Endothelial cell of umbilical vein (primary cell): Measurements from ENCODE around the gene ZNF77. TPM values are rescaled to one million over a fixed set of nuclear protein-coding genes. Genes with fewer than 3 reads are reported as not detected.

Experiments used
- BruUV-seq: library from RNA; stranded (reverse); fragments of 400-500 nt; replicated peaks from 2 replicates; lab custom pipeline; 2021; lab: Mats Ljungman, UMichigan
- CTCF ChIA-PET: fragments of 300-600, 350-600 bp; sonication (Branson Sonifier 250); formaldehyde crosslinking; loops from one replicate; lab custom pipeline; 2021; ENCODE audit warnings: antibody characterized with exemption, inconsistent platforms; lab: Charles Lee
- POLR2A ChIA-PET: fragments of 300-600, 350-600 bp; sonication (Branson Sonifier 250); formaldehyde crosslinking; loops from one replicate; lab custom pipeline; 2021; ENCODE audit warnings: antibody characterized with exemption, inconsistent platforms; lab: Charles Lee
- DNase-seq: peaks from one replicate; pipeline ENCODE4 v3.0.0-alpha.2; 2011; ENCODE audit warnings: low read depth, low spot score
- FAIRE-seq: peaks from 2 replicates; lab custom pipeline; 2011; peaks lifted over from hg19 to GRCh38; lab: Jason Lieb, UNC
- H2AFZ ChIP-seq: 2 replicates; pipeline ENCODE4 v1.6.0; 2012; ENCODE audit warnings: low read depth, low read length, control low read depth, inconsistent platforms
- H3K27ac ChIP-seq: 2 replicates; pipeline ENCODE4 v1.5.1; 2011; ENCODE audit warnings: low read depth, mild to moderate bottlenecking, control low read depth, low read length, moderate library complexity; ENCODE audit not compliant: insufficient read depth
- H3K27me3 ChIP-seq, 2 experiments: 2 replicates each; pipeline versions ENCODE4 v1.6.0 to v1.6.1; 2011; ENCODE audit warnings: low read length in 2 of 2, mixed read lengths in 1 of 2; ENCODE audit not compliant: control insufficient read depth in 2 of 2, insufficient read depth in 2 of 2
- H3K36me3 ChIP-seq, 2 experiments: 2 replicates in 1 of 2; 3 replicates in 1 of 2; pipeline ENCODE4 v1.5.1; 2011; ENCODE audit warnings: low read length in 2 of 2, mild to moderate bottlenecking in 1 of 2, moderate library complexity in 1 of 2; ENCODE audit not compliant: control insufficient read depth in 2 of 2, insufficient read depth in 2 of 2; ENCODE audit errors: extremely low read depth in 1 of 2
- H3K4me1 ChIP-seq: 3 replicates; pipeline ENCODE4 v1.5.1; 2011; ENCODE audit warnings: mild to moderate bottlenecking, low read length; ENCODE audit not compliant: control insufficient read depth, insufficient read depth; ENCODE audit errors: extremely low read depth
- H3K4me2 ChIP-seq: 2 replicates; pipeline ENCODE4 v1.6.1; 2011; ENCODE audit warnings: low read length, control low read depth, mixed read lengths; ENCODE audit not compliant: insufficient read depth
- H3K4me3 ChIP-seq, 3 experiments: fragments of 200-600 bp in 1 of 3; sonication (generic), shearing (Covaris generic) in 1 of 3; replicated peaks in 1 of 3; 2 replicates each; pipeline ENCODE4 v1.5.1; 2011 to 2016; ENCODE audit warnings: control low read depth in 3 of 3, low read length in 3 of 3, mild to moderate bottlenecking in 2 of 3, inconsistent platforms in 1 of 3, low read depth in 1 of 3, moderate library complexity in 1 of 3; ENCODE audit not compliant: insufficient read depth in 1 of 3
- H3K79me2 ChIP-seq: 2 replicates; pipeline ENCODE4 v1.6.0; 2012; ENCODE audit warnings: low read length, inconsistent platforms; ENCODE audit not compliant: control insufficient read depth, insufficient read depth
- H3K9ac ChIP-seq: replicated peaks from 2 replicates; pipeline ENCODE3; 2011; ENCODE audit warnings: low read length, control low read depth; ENCODE audit not compliant: insufficient read depth; ENCODE audit errors: extremely low read depth
- H3K9me1 ChIP-seq: replicated peaks from 3 replicates; pipeline ENCODE4 v1.6.0; 2011; ENCODE audit warnings: mild to moderate bottlenecking, low read length; ENCODE audit not compliant: control insufficient read depth, insufficient read depth; ENCODE audit errors: extremely low read depth
- H3K9me3 ChIP-seq: replicated peaks from 2 replicates; pipeline ENCODE4 v1.5.1; 2012; ENCODE audit warnings: low read length, inconsistent platforms; ENCODE audit not compliant: control insufficient read depth, insufficient read depth
- H4K20me1 ChIP-seq: replicated peaks from 2 replicates; pipeline ENCODE3; 2011; ENCODE audit warnings: mild to moderate bottlenecking, low read length; ENCODE audit not compliant: control insufficient read depth, insufficient read depth; ENCODE audit errors: extremely low read depth
- EZH2 ChIP-seq: IDR thresholded peaks from 2 replicates; pipeline ENCODE4 v1.6.1; 2012; ENCODE audit warnings: borderline replicate concordance, low read depth, mild to moderate bottlenecking, moderate library complexity, low read length, inconsistent platforms; ENCODE audit not compliant: severe bottlenecking
- FOS ChIP-seq: IDR thresholded peaks from 2 replicates; pipeline ENCODE4 v1.6.1; 2011; ENCODE audit warnings: mild to moderate bottlenecking, low read length, moderate library complexity, borderline replicate concordance; ENCODE audit not compliant: insufficient read depth
- GATA2 ChIP-seq: IDR thresholded peaks from 2 replicates; pipeline ENCODE4 v1.7.0; 2011; ENCODE audit warnings: low read depth, mild to moderate bottlenecking, moderate library complexity, mixed read lengths, low read length; ENCODE audit not compliant: insufficient read length, insufficient read depth
- JUN ChIP-seq: IDR thresholded peaks from 2 replicates; pipeline ENCODE4 v1.6.1; 2011; ENCODE audit warnings: borderline replicate concordance, low read depth; ENCODE audit not compliant: insufficient read length, insufficient read depth
- MYC ChIP-seq: IDR thresholded peaks from one replicate; pipeline ENCODE4 v1.6.1; 2011; ENCODE audit warnings: mild to moderate bottlenecking, low read depth, low read length
- POLR2A ChIP-seq: IDR thresholded peaks from 2 replicates; pipeline ENCODE4 v1.6.1; 2012; ENCODE audit warnings: low read depth, mild to moderate bottlenecking, control low read depth, low read length
- POLR2AphosphoS5 ChIP-seq: IDR thresholded peaks from 2 replicates; pipeline ENCODE4 v1.6.1; 2012; ENCODE audit warnings: low read depth, mild to moderate bottlenecking, control low read depth, low read length, moderate library complexity; ENCODE audit not compliant: insufficient read depth
- dilution Hi-C: fragments of 300-500 bp; cut with MboI; formaldehyde crosslinking; loops from one replicate; pipeline ENCODE4 v1.15.0; 2019; ENCODE audit warnings: low sequenced_read_pairs; ENCODE audit not compliant: extremely low pct_ligation_motif_present
- intact Hi-C: fragments of 100-400 bp; cut with micrococcal nuclease; formaldehyde crosslinking; loops from one replicate; pipeline ENCODE4 v1.10.0; 2022
- polyA plus RNA-seq, 4 experiments: library from polyadenylated mRNA; depleted of rRNA in 3 of 4; stranded (reverse) in 3 of 4; unstranded in 1 of 4; fragments of >200 nt; gene quantifications; 2 replicates each; pipeline versions ENCODE4 v1.2.1 to v1.2.3, GENCODE V29; 2011 to 2012; ENCODE audit warnings: missing spikeins in 1 of 4
- total RNA-seq: library from RNA; stranded (reverse); gene quantifications from 2 replicates; pipeline ENCODE4 v1.2.3, GENCODE V29; 2021
- TF ChIP-seq, protein P1 (sequence below): IDR thresholded peaks from 2 replicates; pipeline ENCODE4 v1.6.1; 2011; ENCODE audit not compliant: insufficient read depth, insufficient read length
- TF ChIP-seq, protein P2 (sequence below), 2 donors: IDR thresholded peaks; 1 replicate in 1 of 2; 2 replicates in 1 of 2; pipeline ENCODE4 v1.5.1; 2011; ENCODE audit warnings: low read length in 2 of 2, mild to moderate bottlenecking in 2 of 2, moderate library complexity in 2 of 2, control low read depth in 1 of 2, inconsistent platforms in 1 of 2, low read depth in 1 of 2; ENCODE audit not compliant: insufficient read depth in 1 of 2; ENCODE audit errors: extremely low read depth in 1 of 2

The ZNF77 gene
- total and polyA plus RNA-seq, 2 donors (not counting 3 experiments of a cell fraction or from before 2014, with no cell fraction given) = 5.9 to 10.2 TPM

GRCh38 chr19:2977746-2978138 lies 33.0 kb upstream of the ZNF77 start:
- BruUV-seq = no TSS peak
- Histone ChIP-seq H3K9me1 (no peaks in the 10 kb centered on the region), H4K20me1 (no peaks in the 10 kb centered on the region), H3K9ac (no peak overlapping the region), H3K4me3 (no peak overlapping the region), H3K79me2 (no peaks in the 10 kb centered on the region), H3K4me1 (peaks cover 22% of the 10 kb centered on the region), H3K27ac (peak overlapping the region; percentile 19), H3K9me3 (no peaks in the 10 kb centered on the region), H2AFZ (peak overlapping the region; percentile 44), H3K27me3 (no peaks in the 10 kb centered on the region), H3K36me3 (no peaks in the 10 kb centered on the region), H3K4me2 (peak overlapping the region; percentile 25)
- DNase-seq = no peak
- intact Hi-C loops = loop anchor here (2.0 kb wide), 1 partner anchor 57 kb away; no protein-coding TSS in a partner anchor
- no peak for FAIRE-seq
- no peak for TF ChIP-seq FOS
- TF ChIP-seq GATA2 = no peak
- TF ChIP-seq, protein P1, sequence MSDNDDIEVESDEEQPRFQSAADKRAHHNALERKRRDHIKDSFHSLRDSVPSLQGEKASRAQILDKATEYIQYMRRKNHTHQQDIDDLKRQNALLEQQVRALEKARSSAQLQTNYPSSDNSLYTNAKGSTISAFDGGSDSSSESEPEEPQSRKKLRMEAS = no peak
- TF ChIP-seq POLR2AphosphoS5 = no peak
- TF ChIP-seq POLR2A = no peak
- TF ChIP-seq, protein P2, sequence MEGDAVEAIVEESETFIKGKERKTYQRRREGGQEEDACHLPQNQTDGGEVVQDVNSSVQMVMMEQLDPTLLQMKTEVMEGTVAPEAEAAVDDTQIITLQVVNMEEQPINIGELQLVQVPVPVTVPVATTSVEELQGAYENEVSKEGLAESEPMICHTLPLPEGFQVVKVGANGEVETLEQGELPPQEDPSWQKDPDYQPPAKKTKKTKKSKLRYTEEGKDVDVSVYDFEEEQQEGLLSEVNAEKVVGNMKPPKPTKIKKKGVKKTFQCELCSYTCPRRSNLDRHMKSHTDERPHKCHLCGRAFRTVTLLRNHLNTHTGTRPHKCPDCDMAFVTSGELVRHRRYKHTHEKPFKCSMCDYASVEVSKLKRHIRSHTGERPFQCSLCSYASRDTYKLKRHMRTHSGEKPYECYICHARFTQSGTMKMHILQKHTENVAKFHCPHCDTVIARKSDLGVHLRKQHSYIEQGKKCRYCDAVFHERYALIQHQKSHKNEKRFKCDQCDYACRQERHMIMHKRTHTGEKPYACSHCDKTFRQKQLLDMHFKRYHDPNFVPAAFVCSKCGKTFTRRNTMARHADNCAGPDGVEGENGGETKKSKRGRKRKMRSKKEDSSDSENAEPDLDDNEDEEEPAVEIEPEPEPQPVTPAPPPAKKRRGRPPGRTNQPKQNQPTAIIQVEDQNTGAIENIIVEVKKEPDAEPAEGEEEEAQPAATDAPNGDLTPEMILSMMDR (IDR thresholded peaks at IDR 0.05; ENCODE audit: extremely low read depth in 1 of 2, insufficient read depth in 1 of 2, low read depth in 1 of 2, low read length in 2 of 2) = no peak
- no peak for TF ChIP-seq EZH2
- TF ChIP-seq JUN = no peak
- no peak for TF ChIP-seq MYC
- CTCF ChIA-PET = interaction anchor here (0.6 to 4.0 kb wide), 6 partner anchors 15 to 149 kb away, joined by 3 to 22 read pairs (median 3); no protein-coding TSS in a partner anchor
- POLR2A ChIA-PET = no interaction called here
- dilution Hi-C loops = no loop called here
